Stimulated activated CD8-positive, alpha-beta memory T cell treated with anti-CD3 and anti-CD28 coated beads, Interleukin-7, amount 100 ng/mL, for 1 hour (primary cell): ENCODE data around the gene SEC61A1.

Experiments
- DNase-seq, 2 donors: peaks; one replicate each; pipeline ENCODE4 v3.0.0-alpha.2; 2020; ENCODE audit warnings: low read depth in 2 of 2

Gene SEC61A1

GRCh38 chr3:128060473-128061381 lies 8.5 kb downstream of the SEC61A1 start:
- DNase-seq: no peak

DNA sequence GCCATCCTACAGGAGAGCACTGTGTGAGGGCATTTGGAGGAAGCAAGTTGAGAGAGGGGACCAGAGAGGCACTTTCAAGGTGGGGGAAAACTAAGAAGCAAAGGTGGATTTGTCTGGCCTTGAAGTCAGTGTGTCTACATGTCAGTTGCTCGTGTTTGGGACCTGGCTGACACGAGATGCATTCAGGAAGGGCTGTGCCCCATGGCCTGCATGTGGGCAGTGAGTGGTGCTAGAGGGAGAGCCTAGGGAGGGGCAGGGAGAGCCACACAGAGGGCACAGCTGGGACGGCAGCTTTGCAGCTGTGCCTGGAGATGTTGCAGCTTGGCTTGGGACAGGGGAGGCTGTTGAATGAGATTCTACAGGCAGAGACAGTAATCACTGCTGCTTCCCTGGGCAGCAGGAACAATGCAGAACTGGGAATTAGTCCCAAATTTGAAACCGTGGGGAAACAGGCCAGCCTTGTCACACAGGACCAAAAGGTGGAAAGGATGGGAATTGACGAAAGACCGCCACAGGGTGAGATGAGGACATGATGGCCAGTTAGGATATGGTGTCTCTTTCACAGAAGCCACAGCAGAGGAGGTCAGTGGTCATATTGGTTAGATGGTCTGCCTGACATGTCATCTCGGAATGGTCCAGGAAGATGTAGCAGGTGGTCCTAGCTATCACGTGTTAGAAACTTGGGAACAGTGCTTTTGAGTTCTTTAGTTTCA lies 10.0 kb downstream of the SEC61A1 start:
- no peak for DNase-seq

DNA sequence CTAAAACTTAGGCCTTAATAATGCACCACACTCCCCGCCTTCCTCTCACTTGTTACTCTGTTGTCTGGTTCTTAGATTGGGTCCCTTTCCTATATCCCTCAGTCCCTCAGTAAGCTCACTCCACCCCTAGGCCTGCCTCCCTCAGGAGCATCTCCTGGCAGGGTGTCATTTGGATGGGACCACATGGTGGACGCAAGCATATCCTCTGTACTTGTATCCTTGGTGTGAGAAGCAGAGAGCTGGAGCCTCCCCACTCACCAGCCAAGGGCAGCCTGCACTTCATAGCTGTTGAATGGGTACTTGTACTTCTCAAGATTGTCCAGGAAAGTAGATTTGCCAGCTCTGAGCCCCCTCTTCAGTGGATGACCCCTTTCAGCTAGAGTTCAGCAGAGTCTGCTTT lies 11.6 kb downstream of the SEC61A1 start:
- no peak for DNase-seq

- DNase-seq: no peak
Measured at GRCh38 chr3:128064962-128065361, 12.7 kb downstream of the SEC61A1 start.

DNA sequence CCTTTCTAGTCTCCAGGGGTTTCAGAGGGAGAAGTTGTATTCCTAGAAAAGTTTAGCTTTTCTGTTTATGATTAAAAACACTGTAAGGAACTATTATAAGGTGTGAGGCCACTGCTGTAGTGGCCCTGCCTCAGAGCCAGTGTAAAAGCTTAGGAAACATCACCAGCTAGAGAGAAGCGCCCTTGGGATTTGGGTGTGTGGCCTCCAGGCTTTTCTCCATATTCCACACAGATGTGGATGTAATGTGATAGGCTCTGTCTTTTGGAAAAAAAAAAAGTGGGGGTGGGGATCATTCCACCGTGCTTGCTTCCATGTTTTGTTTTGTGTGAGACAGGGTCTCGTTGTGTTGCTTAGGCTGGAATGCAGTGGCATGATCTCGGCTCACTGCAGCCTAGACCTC lies 13.9 kb downstream of the SEC61A1 start:
- no peak for DNase-seq

DNA sequence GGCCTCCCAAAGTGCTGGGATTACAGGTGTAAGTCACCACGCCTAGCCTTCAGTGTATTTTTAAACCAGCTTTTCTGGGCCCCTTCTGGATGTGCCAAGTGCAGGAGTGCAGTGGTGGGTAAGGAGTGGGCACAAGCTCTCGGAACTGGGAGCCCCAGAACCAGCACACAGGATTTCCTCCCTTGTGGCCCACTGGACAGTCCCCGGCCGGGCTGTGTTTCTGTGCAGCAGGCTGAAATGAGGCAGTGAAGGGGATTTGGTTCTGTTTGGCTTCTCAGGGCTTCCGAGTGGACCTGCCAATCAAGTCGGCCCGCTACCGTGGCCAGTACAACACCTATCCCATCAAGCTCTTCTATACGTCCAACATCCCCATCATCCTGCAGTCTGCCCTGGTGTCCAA lies 14.4 kb downstream of the SEC61A1 start:
- DNase-seq: no peak

- DNase-seq: no peak
Measured at GRCh38 chr3:128067489-128067888, 15.3 kb downstream of the SEC61A1 start.

- no peak for DNase-seq
Measured at GRCh38 chr3:128068156-128068620, 16.0 kb downstream of the SEC61A1 start.

DNA sequence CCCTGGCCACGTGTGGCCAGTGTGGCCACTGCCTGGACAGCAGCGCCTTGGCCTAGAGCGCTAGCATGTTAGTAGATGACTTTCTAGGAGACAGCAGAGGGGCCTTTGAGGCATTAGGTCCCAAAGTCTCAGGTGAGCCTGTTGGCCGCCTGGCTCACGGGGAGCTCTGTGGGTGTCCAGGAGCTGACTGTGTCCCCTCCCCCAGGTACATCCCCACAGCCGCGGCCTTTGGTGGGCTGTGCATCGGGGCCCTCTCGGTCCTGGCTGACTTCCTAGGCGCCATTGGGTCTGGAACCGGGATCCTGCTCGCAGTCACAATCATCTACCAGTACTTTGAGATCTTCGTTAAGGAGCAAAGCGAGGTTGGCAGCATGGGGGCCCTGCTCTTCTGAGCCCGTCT lies 17.0 kb downstream of the SEC61A1 start:
- DNase-seq: no peak

GRCh38 chr3:128070898-128071591 lies 18.8 kb downstream of the SEC61A1 start:
- no peak for DNase-seq

DNA sequence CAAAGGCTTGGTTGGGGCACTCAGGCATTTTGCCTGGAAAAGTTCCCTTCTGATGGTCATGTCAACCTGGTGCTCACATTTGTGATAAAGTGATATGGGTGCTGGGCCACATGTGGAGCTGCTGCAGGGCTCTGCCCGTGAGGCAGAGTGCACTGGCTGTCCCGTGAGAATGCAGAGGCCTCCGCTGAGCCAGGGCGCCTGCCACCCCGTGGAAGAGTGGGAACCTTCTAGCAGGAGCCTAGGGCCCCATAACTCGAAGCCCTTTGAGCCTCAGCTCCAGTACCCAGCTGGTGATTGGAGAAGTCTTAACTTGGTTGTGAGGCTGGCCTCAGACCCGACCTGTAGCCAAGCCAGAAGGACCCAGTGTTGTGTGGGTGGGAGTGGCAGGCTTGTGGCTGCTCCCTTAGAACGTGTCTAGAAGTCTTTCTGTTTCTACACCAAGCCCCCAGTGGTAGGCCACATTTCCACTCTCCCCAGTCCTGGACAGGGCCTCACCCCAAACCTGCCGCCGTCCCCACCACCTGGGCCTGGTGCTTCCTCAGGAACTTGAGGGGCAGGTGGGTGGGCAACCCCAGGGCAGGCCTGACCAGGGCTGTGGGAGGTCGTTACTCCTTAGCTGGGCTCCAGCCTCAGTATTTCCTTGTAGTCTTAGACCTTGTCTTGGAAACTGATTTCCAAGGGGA lies 19.7 kb downstream of the SEC61A1 start:
- DNase-seq: no peak

DNA sequence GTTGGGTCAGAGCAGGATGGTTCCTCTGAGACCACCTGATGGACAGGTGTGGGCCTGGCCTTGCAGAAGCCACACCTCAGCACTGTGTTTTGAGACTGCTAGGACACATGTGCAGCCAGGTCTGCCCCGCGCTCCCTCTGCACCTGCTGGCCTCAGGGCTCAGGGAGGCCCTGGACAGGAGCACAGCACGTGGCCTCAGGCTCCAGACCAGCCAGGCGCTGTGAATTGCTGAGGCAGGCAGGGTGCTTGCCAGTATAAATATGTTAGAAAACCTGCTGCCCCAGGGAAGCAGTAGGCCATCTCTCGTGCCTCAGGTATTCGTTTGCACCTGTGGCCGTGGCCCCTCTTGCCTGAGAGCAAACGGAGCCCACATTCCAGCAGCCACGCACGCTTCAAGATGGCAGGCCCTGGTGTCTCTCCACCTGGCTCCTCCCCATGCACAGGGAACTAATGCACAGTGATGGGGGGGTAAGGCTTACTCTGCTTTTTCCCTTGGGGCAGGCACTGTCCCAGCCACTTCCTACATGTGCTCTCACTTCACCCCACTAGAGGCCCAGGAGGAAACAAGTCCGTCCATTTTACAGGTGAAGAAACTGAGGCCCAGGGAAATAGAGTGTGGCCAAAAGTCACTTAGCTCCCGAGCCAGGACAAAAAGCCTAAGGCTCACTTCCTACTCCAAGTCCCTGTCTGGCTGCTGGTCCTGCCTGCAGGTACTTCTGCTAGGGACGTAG lies 20.4 kb downstream of the SEC61A1 start:
- DNase-seq: no peak

GRCh38 chr3:128073185-128073725 lies 21.0 kb downstream of the SEC61A1 start:
- no peak for DNase-seq

GRCh38 chr3:128073807-128074206 lies 21.6 kb downstream of the SEC61A1 start:
- DNase-seq: no peak

DNA sequence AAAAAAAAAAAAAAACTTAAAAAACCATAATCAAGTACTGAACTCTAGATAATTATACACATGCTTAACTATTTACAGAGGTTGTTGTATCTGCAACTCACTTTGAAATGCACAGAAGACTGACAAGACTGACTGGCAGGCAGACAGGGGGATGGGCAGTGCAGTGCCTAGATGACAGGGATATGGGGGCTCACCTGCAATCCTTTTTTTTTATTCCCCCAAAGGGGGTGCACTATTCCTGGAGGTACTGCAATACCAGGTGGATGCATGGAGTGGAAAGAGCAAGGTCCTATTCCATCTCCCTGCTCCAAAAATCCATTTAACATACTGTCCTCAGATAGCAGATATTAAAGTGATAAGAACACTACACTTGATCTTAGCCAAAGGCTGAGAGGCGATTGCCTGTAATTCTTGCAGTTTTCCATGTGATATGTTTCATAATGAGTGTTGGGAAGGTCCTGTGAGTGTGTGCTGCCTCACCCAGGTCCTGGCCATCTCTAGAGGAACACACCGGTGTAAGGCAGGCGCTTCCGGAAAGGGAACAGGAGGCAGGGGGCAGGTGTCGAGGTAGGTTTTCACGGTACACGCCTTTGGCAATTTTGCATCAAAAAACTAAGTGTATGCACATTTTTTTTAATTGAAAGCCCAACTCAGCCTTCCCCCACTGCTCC lies 22.7 kb downstream of the SEC61A1 start:
- no peak for DNase-seq

- DNase-seq: peak; percentile 70 to 74
Measured at GRCh38 chr3:128075522-128076482, 23.6 kb downstream of the SEC61A1 start.

- no peak for DNase-seq
Measured at GRCh38 chr3:128076483-128077201, 24.4 kb downstream of the SEC61A1 start.

DNA sequence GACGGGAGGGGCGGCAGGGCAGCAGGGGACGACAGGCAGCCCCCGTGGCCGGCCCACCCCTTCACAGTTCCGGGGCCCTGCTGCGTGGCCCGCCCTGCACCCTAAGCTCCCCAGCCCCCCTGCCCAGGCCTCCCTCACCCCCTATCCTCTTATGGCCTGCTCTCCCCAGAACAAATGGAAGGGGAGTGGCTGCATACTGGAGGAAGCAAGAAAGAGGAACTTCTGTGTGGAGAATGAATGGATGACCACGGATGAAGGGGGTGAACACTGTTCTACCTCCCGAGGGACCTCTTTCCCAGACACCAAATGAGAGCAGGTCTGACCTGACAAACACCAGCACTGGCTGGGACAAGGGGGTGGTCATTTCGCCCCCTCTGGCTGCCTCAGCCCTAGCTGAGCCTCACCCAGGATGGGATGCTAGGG lies 25.0 kb downstream of the SEC61A1 start:
- DNase-seq: no peak
